Neural crest cell (in vitro differentiated cells): ENCODE data around the gene TTC16. TPM values are rescaled to one million over a fixed set of nuclear protein-coding genes. Genes with fewer than 3 reads are reported as not detected.
"Not testable (repeated sequence)": the region's sequence is repeated elsewhere in the genome, so short reads cannot be mapped to it uniquely, and the experiment has no call there.

Experiments used
- DNase-seq: peaks from one replicate; pipeline ENCODE4 v3.0.0; 2021; ENCODE audit warnings: low read depth, mixed read lengths, low spot score
- H3K27ac Mint-ChIP-seq: one replicate; pipeline ENCODE4 v1.8.0; 2021; ENCODE audit warnings: mild to moderate bottlenecking, mixed read lengths; ENCODE audit not compliant: unreplicated experiment
- H3K27me3 Mint-ChIP-seq: 2 replicates; pipeline ENCODE4 v1.8.0; 2021; ENCODE audit warnings: low read depth, mild to moderate bottlenecking, mixed read lengths
- H3K36me3 Mint-ChIP-seq: 2 replicates; pipeline ENCODE4 v1.8.0; 2021; ENCODE audit warnings: low read depth, mild to moderate bottlenecking, mixed read lengths
- H3K4me1 Mint-ChIP-seq: 2 replicates; pipeline ENCODE4 v1.8.0; 2021; ENCODE audit warnings: mixed read lengths
- H3K4me3 Mint-ChIP-seq: one replicate; pipeline ENCODE4 v1.8.0; 2021; ENCODE audit warnings: mild to moderate bottlenecking, mixed read lengths
- H3K9me3 Mint-ChIP-seq: 2 replicates; pipeline ENCODE4 v1.8.0; 2021; ENCODE audit warnings: mixed read lengths
- CTCF ChIP-seq: fragments of 200-600 bp; sonication (generic); conservative IDR thresholded peaks from 2 replicates; pipeline ENCODE4 v1.5.0; 2021; ENCODE audit warnings: antibody characterized with exemption, mild to moderate bottlenecking
- total RNA-seq: library from RNA; stranded (reverse); gene quantifications from 2 replicates; pipeline ENCODE4 v1.2.1, GENCODE V29; 2021

TTC16 gene
- total RNA-seq, 1 donor from 2014 or later: not detected

- Mint-ChIP-seq H3K27ac (peak within 1 kb of the TSS; percentile 3), H3K27me3 (no peaks in the 10 kb centered on the region), H3K4me3 (no peak within 1 kb of the TSS), H3K36me3 (no peaks in the 10 kb centered on the region), H3K9me3 (no peaks in the 10 kb centered on the region), H3K4me1 (peaks cover 10% of the 10 kb centered on the region)
- DNase-seq: no peak
- no peak for TF ChIP-seq CTCF
Measured at GRCh38 chr9:127778280-127779135, 62.6 kb downstream of the TTC16 start, which contains the start of gene SH2D3C. TSS of gene SH2D3C (minus strand) at chr9:127778666. CDS start at chr9:127778627, 39 bp downstream.

GRCh38 chr9:127779136-127779981 lies 63.5 kb downstream of the TTC16 start:
- Mint-ChIP-seq H3K27me3 (peaks cover 2% of the 10 kb centered on the region), H3K4me1 (peaks cover 13% of the 10 kb centered on the region), H3K27ac (no peak overlapping the region), H3K36me3 (no peaks in the 10 kb centered on the region), H3K4me3 (no peak overlapping the region), H3K9me3 (no peaks in the 10 kb centered on the region)
- TF ChIP-seq CTCF: no peak
- no peak for DNase-seq

GRCh38 chr9:127780126-127780885 lies 64.4 kb downstream of the TTC16 start:
- H3K9me3 Mint-ChIP-seq: no peaks in the 10 kb centered on the region
- H3K36me3 Mint-ChIP-seq: no peaks in the 10 kb centered on the region
- DNase-seq: peak; percentile 30
- peak overlapping the region; percentile 70 for H3K4me3 Mint-ChIP-seq
- H3K27me3 Mint-ChIP-seq: peaks cover 2% of the 10 kb centered on the region
- H3K4me1 Mint-ChIP-seq: peaks cover 16% of the 10 kb centered on the region
- H3K27ac Mint-ChIP-seq: peak overlapping the region; percentile 87
- no peak for TF ChIP-seq CTCF

- peaks cover 16% of the 10 kb centered on the region for H3K4me1 Mint-ChIP-seq
- DNase-seq, H3K27me3 Mint-ChIP-seq, H3K36me3 Mint-ChIP-seq, H3K9me3 Mint-ChIP-seq: not testable (repeated sequence)
- H3K27ac Mint-ChIP-seq: peak overlapping the region; percentile 87
- peak overlapping the region; percentile 70 for H3K4me3 Mint-ChIP-seq
Measured at GRCh38 chr9:127780909-127781308, 65.0 kb downstream of the TTC16 start.

Other genes starting within 250 kb of the TTC16 start
- gene STXBP1, start 103.8 kb upstream of the TTC16 start, total RNA-seq: 53.3 and 56.1 TPM in 2 replicates
- 0.16 TPM in 1 of 2 replicates, not detected in the other for gene CFAP157, start 9.1 kb upstream of the TTC16 start, total RNA-seq
- gene PTRH1, start 416 bp upstream of the TTC16 start, total RNA-seq: 7.2 and 9.8 TPM in 2 replicates
- gene TOR2A, start 19.2 kb downstream of the TTC16 start, total RNA-seq: 25.7 and 27.4 TPM in 2 replicates
- 6.0 and 7.2 TPM in 2 replicates for gene SH2D3C, start 62.6 kb downstream of the TTC16 start, total RNA-seq
- 77.0 and 84.8 TPM in 2 replicates for gene CDK9, start 70.0 kb downstream of the TTC16 start, total RNA-seq
- 64.6 and 69.9 TPM in 2 replicates for gene FPGS, start 86.8 kb downstream of the TTC16 start, total RNA-seq
- gene ENG, start 138.6 kb downstream of the TTC16 start, total RNA-seq: 2.6 and 3.3 TPM in 2 replicates
- 39.6 and 45.5 TPM in 2 replicates for gene AK1, start 161.6 kb downstream of the TTC16 start, total RNA-seq
- gene ST6GALNAC6, start 183.5 kb downstream of the TTC16 start, total RNA-seq: 25.4 and 27.4 TPM in 2 replicates
- gene ST6GALNAC4, start 201.0 kb downstream of the TTC16 start, total RNA-seq: 12.6 and 14.5 TPM in 2 replicates
- 2.6 and 3.4 TPM in 2 replicates for gene PIP5KL1, start 214.7 kb downstream of the TTC16 start, total RNA-seq
- 52.2 and 59.1 TPM in 2 replicates for gene DPM2, start 221.8 kb downstream of the TTC16 start, total RNA-seq